MCF 10A (cell line): ENCODE results near the gene NAALADL2. TPM values are rescaled to one million over a fixed set of nuclear protein-coding genes. Genes with fewer than 3 reads are reported as not detected.
"Not testable (repeated sequence)": the region's sequence is repeated elsewhere in the genome, so short reads cannot be mapped to it uniquely, and the experiment has no call there.

Experiments
- BruUV-seq: library from RNA; stranded (reverse); fragments of 400-500 nt; replicated peaks from 2 replicates; lab custom pipeline; 2021; lab: Mats Ljungman, UMichigan
- CTCF ChIA-PET: fragments of 300-600 bp; sonication (Branson Sonifier 250); formaldehyde crosslinking; extraction: SDS; loops from one replicate; lab custom pipeline; 2021; ENCODE audit warnings: antibody characterized with exemption, inconsistent platforms; lab: Yijun Ruan, JAX
- POLR2A ChIA-PET: fragments of 300-600, 350-650 bp; sonication (Branson Sonifier 250); formaldehyde crosslinking; extraction: SDS; loops from one replicate; lab custom pipeline; 2020; ENCODE audit warnings: antibody characterized with exemption, inconsistent platforms; lab: Yijun Ruan, JAX
- DNase-seq: peaks from one replicate; pipeline ENCODE4 v3.0.0-alpha.2; 2018; ENCODE audit not compliant: unreplicated experiment
- H3K27ac Mint-ChIP-seq: one replicate; pipeline ENCODE4 v1.8.0; 2022; ENCODE audit warnings: mild to moderate bottlenecking, low read depth, mixed read lengths; ENCODE audit not compliant: unreplicated experiment
- H3K27me3 Mint-ChIP-seq: one replicate; pipeline ENCODE4 v1.8.0; 2022; ENCODE audit warnings: mixed read lengths; ENCODE audit not compliant: insufficient read depth, unreplicated experiment
- H3K36me3 Mint-ChIP-seq: one replicate; pipeline ENCODE4 v1.8.0; 2022; ENCODE audit warnings: mild to moderate bottlenecking, moderate library complexity, mixed read lengths; ENCODE audit not compliant: insufficient read depth, unreplicated experiment
- H3K4me1 Mint-ChIP-seq: one replicate; pipeline ENCODE4 v1.8.0; 2022; ENCODE audit warnings: mixed read lengths; ENCODE audit not compliant: insufficient read depth, unreplicated experiment
- H3K4me3 Mint-ChIP-seq: one replicate; pipeline ENCODE4 v1.8.0; 2022; ENCODE audit warnings: mild to moderate bottlenecking, moderate library complexity, mixed read lengths; ENCODE audit not compliant: unreplicated experiment
- H3K9me3 Mint-ChIP-seq: one replicate; pipeline ENCODE4 v1.8.0; 2022; ENCODE audit warnings: mixed read lengths; ENCODE audit not compliant: unreplicated experiment
- CTCF ChIP-seq: fragments of 200-600 bp; IDR thresholded peaks from one replicate; pipeline ENCODE4 v1.8.0; 2022; ENCODE audit warnings: antibody characterized with exemption, mild to moderate bottlenecking; ENCODE audit not compliant: unreplicated experiment
- intact Hi-C: fragments of 100-400 bp; cut with micrococcal nuclease; formaldehyde crosslinking; loops from 2 replicates; pipeline ENCODE4 v1.14.1; 2022
- total RNA-seq: library from RNA; stranded (reverse); gene quantifications from 2 replicates; pipeline ENCODE4 v1.2.3, GENCODE V29; 2022

Gene NAALADL2
- total RNA-seq, 1 experiment from 2014 or later: 4.2 TPM

- intact Hi-C loops: no loop called here
- POLR2A ChIA-PET: interaction anchor here (0.7 kb wide), 1 partner anchor 14 kb away, joined by 5 read pairs; no protein-coding TSS in a partner anchor
- CTCF ChIA-PET: no interaction called here
- Mint-ChIP-seq H3K4me1 (no peaks in the 10 kb centered on the region), H3K4me3 (no peak overlapping the region), H3K27ac (no peak overlapping the region), H3K36me3 (no peaks in the 10 kb centered on the region), H3K9me3 (no peaks in the 10 kb centered on the region), H3K27me3 (no peaks in the 10 kb centered on the region)
- TF ChIP-seq CTCF: no peak
- no TSS peak for BruUV-seq
- no peak for DNase-seq
These were observed 223.5 kb downstream of the NAALADL2 start for GRCh38 chr3:175082631-175083030.

- CTCF ChIA-PET, POLR2A ChIA-PET, H3K36me3 Mint-ChIP-seq, intact Hi-C loops, H3K4me3 Mint-ChIP-seq, DNase-seq, H3K4me1 Mint-ChIP-seq, H3K9me3 Mint-ChIP-seq, BruUV-seq, H3K27ac Mint-ChIP-seq, H3K27me3 Mint-ChIP-seq: not testable (repeated sequence)
These were observed 228.0 kb downstream of the NAALADL2 start for GRCh38 chr3:175087128-175087527.

- H3K27ac Mint-ChIP-seq: no peak overlapping the region
- H3K9me3 Mint-ChIP-seq: no peaks in the 10 kb centered on the region
- no peaks in the 10 kb centered on the region for H3K4me1 Mint-ChIP-seq
- H3K4me3 Mint-ChIP-seq: no peak overlapping the region
- no peaks in the 10 kb centered on the region for H3K36me3 Mint-ChIP-seq
- no peaks in the 10 kb centered on the region for H3K27me3 Mint-ChIP-seq
- intact Hi-C loops: no loop called here
- no peak for DNase-seq
- TF ChIP-seq CTCF: no peak
- no TSS peak for BruUV-seq
- CTCF ChIA-PET: no interaction called here
- POLR2A ChIA-PET: no interaction called here
These were observed 229.7 kb downstream of the NAALADL2 start for GRCh38 chr3:175088766-175089380.

GRCh38 chr3:175091426-175092114, 232.4 kb downstream of the NAALADL2 start:
- no peaks in the 10 kb centered on the region for H3K36me3 Mint-ChIP-seq
- H3K27ac Mint-ChIP-seq: no peak overlapping the region
- ChIA-PET CTCF (interaction anchor here (0.6 kb wide), 1 partner anchor 104 kb away, joined by 3 read pairs; no protein-coding TSS in a partner anchor), POLR2A (no interaction called here)
- peaks cover 14% of the 10 kb centered on the region for H3K4me1 Mint-ChIP-seq
- no peak overlapping the region for H3K4me3 Mint-ChIP-seq
- no peaks in the 10 kb centered on the region for H3K27me3 Mint-ChIP-seq
- BruUV-seq: no TSS peak
- H3K9me3 Mint-ChIP-seq: no peaks in the 10 kb centered on the region
- no peak for DNase-seq
- no peak for TF ChIP-seq CTCF
- intact Hi-C loops: no loop called here
